ENCODE results near the gene CCT7.
"Not testable (repeated sequence)": the region's sequence is repeated elsewhere in the genome, so short reads cannot be mapped to it uniquely, and the experiment has no call there.

The CCT7 gene

DNA sequence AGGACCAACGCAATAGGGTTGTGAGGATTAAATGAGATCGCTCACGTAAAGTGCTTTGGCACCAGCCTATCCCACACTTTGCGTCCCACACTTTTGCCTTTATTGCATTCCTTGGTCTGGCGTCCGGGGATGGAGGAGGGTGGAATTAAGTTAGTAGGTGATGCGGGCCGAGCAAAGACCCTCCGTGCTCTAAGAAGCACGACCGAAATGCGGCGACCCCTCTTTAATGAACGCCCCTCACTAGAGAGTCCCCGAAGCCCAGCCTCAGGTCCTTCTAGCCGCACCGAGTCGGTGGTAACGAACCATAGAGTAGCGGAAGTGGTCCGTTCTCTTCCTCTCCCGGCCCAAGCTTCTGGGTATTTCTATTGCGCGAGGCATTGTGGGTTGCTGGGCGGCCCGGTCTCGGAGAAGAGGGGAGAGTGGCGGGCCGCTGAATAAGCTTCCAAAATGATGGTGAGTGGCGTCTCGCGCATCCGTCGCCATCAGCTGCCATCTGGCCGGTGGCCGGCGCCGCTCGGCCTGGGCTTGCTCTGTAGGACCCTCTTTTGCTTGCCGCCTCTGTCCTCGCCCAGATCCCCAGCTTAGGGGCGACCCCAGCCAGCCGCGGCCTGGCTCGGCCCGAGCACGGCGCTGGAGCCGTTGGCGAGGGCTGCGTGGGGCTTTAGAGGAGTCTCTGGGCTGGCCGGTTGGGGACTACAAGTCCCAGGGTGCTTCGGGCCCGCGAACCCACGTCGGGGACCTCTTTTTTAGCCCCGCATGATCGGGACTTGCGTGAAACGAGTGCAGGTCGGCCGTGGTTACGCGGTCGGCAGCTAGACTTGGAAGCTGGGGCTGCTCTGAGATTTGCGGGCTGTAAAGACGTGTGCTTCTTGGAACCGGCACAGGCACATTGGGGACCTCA lies at the start of gene CCT7:
Gene CCT7 (plus strand): TSS at position 377 of the 901 bp plus-strand sequence. CDS start 71 bp downstream, at position 448.
- peak; percentile 93 for DNase-seq
- TF ChIP-seq GATA1 (IDR thresholded peaks at IDR 0.05; ENCODE audit: low read depth, low read length) (no peak), POLR2A (IDR thresholded peaks at IDR 0.05; ENCODE audit: low read length) (peak; percentile 91)

DNA sequence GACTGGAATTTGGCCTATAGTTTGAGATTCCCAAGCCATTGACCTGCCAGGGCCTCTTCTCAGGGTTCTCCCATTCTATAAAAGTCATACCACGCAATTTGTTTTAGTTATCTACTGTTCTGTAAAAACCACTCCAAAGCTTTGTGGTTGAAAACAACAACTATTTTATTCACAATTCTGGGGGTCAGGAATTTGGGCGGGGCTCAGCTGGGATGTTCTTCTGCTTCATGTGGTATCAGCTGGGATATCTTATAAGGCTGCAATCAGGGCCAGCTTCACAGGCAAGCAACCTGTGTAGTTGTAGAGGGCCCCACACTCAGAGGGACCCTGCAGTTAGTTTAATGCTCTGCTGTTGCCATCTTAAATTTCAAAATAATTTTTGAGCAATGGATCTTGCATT lies 48.1 kb upstream of the CCT7 start:
- no peak for DNase-seq
- TF ChIP-seq POLR2A (IDR thresholded peaks at IDR 0.05; ENCODE audit: low read length): no peak
- no peak for TF ChIP-seq GATA1 (IDR thresholded peaks at IDR 0.05; ENCODE audit: low read depth, low read length)

DNA sequence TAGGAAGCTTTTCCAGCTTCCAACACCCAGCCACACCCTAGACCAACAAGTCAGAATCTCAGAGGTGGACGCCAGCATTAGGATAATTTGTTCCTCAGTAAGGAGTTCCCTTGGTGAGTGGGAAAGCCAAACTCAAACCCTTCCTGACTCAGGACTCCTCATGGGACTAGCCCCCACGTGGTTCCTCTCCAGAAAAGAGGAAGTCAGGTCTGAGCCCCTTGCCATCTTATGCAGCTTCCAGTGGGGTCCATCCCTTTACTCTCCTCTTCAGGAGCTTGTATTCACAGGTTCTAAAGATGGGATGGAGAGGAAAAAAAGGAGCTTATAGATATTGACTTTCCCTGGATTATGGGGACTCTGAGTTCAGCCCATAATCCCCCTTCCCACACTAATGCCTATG lies 46.6 kb upstream of the CCT7 start:
- TF ChIP-seq GATA1 (IDR thresholded peaks at IDR 0.05; ENCODE audit: low read depth, low read length): no peak
- no peak for TF ChIP-seq POLR2A (IDR thresholded peaks at IDR 0.05; ENCODE audit: low read length)
- no peak for DNase-seq

DNA sequence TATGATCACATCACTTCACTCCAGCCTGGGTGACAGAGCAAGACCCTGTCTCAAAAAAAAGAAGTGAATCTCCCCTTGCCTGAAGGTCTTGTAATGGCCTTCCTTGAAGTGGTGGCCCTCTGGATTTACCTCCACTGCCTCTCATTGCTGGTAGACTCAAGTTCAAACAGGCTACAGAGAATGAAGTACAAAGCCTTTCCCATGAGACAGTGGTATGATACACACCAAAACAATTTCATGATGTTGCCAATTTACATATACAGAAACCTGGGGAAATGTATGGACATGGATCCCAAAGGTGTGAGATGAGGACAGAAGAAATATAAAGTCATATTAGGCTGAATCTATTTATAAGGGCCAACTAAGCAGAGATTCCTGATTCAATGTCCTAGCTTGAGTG lies 36.5 kb upstream of the CCT7 start:
- DNase-seq: no peak

DNA sequence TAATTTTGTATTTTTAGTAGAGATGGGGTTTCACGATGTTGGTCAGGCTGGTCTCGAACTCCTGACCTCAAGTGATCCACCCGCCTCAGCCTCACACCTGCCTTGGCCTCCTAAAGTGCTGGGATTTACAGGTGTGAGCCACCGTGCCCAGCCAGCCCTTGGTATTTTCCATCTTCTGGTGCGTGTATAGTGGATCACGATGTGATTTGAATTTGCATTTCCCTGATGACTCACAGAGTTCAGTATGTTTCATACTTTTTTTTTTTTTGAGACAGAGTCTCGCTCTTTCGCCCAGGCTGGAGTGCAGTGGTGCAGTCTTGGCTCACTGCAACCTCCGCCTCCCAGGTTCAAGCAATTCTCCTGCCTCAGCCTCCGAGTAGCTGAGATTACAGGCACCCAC lies 33.8 kb upstream of the CCT7 start:
- DNase-seq: not testable (repeated sequence)

More for the DNA sequence above, 36.5 kb upstream of the CCT7 start:
- TF ChIP-seq POLR2A (IDR thresholded peaks at IDR 0.05; ENCODE audit: low read length): no peak
- TF ChIP-seq GATA1 (IDR thresholded peaks at IDR 0.05; ENCODE audit: low read depth, low read length): no peak

DNA sequence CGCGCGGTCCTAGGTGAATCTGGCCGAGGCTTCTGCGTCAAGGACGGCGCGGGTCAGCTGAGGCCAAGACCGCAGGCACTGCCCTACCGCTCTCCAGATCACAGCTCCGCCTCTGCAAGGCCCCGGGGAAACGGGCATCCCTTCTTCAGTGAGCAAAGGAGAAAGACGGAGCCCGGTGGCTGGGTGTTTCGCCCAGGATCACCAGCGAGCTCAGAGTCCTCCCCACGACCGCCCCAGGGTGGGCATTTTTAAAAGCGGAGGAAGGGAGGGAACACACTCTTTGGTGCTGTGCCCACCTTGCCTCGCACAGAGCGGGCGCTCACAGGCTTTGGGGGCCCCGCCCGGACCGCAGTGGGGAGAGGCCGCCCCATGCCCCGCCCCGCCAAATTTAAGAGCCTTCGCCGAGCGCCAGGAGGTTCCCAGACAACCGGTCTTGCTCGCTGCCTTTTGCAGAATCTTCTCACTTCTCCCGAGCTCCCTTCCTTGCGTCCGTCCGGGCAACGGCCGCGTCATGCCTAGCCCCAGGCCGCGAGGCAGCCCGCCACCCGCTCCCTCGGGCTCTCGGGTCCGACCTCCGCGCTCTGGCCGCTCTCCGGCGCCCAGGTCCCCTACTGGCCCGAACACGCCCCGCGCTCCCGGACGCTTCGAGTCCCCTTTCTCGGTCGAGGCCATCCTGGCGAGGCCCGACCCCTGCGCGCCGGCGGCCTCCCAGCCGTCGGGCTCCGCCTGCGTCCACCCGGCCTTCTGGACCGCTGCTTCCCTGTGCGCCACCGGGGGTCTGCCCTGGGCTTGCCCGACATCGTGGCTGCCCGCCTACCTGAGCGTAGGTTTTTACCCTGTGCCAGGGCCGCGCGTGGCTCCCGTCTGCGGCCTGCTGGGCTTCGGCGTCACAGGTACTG lies 31.7 kb upstream of the CCT7 start, which contains the start of gene NOTO:
Gene NOTO (plus strand): TSS at position 419 of the 899 bp plus-strand sequence. CDS start 93 bp downstream, at position 512.
- TF ChIP-seq GATA1 (IDR thresholded peaks at IDR 0.05; ENCODE audit: low read depth, low read length): no peak
- TF ChIP-seq POLR2A (IDR thresholded peaks at IDR 0.05; ENCODE audit: low read length): no peak
- DNase-seq: no peak

DNA sequence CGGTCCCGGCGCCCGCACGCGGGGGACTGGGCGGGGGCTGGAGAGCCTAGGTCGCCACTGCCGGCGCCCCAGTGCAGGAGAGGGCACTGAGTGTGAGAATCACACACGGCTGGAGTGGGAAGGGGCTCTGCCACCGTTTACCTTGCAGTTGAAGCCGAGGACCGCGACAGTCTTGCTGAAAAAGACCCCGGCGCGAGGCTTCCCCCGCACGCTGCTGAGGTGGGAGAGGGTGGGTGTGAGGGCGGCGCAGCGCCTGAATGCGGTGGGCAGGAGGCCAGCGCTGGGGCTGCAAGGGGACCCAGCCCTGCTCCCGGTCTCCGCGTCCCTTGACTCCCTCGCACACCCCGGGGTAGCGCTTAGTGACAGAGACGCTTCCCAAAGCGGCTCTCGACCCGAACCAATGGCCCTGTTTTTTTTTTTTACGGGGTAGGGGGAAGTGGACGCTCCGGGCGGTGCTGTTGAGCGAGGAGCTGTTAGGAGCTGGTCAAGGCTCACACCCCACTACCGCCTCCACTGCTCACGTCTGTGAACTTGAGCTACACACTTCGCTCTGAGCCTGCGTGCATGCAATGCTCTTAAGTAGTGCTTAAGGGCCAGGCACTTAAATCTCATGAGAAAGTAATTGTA lies 30.9 kb upstream of the CCT7 start:
- no peak for TF ChIP-seq POLR2A (IDR thresholded peaks at IDR 0.05; ENCODE audit: low read length)
- no peak for TF ChIP-seq GATA1 (IDR thresholded peaks at IDR 0.05; ENCODE audit: low read depth, low read length)
- DNase-seq: no peak

DNA sequence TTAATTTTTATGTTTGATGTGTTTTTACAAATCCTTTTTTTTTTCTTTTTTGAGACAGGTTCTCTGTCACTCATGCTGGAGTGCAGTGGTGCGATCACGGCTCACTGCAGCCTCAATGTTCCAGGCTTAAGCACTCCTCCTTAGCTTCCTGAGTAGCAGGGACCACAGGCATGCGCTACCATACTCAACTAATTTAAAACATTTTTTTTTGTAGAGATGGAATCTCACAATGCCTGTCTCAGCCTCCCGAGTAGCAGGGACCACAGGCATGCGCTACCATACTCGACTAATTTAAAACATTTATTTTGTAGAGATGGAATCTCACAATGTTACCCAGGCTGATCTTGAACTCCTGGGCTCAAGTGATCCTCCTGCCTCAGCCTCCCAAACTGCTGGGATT lies 28.5 kb upstream of the CCT7 start:
- no peak for TF ChIP-seq POLR2A (IDR thresholded peaks at IDR 0.05; ENCODE audit: low read length)
- TF ChIP-seq GATA1 (IDR thresholded peaks at IDR 0.05; ENCODE audit: low read depth, low read length): no peak
- no peak for DNase-seq

DNA sequence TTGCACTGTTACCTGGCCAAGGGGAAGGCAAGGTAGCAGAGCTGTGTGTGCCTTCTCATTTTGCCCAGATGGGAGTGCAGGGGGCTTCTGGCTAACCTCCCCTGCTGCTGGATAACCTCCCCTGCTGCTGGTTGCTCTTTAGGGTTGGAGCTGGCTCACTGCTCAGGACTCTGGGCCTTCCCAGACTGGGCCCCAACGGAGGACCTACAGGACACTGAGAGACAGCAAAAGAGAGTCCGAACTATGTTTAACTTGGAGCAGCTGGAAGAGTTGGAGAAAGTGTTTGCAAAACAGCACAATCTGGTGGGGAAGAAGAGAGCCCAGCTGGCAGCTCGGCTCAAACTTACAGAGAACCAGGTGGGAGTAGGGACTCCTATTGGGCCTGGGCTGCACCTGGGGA lies 25.9 kb upstream of the CCT7 start:
- TF ChIP-seq POLR2A (IDR thresholded peaks at IDR 0.05; ENCODE audit: low read length) (no peak), GATA1 (IDR thresholded peaks at IDR 0.05; ENCODE audit: low read depth, low read length) (no peak)

DNA sequence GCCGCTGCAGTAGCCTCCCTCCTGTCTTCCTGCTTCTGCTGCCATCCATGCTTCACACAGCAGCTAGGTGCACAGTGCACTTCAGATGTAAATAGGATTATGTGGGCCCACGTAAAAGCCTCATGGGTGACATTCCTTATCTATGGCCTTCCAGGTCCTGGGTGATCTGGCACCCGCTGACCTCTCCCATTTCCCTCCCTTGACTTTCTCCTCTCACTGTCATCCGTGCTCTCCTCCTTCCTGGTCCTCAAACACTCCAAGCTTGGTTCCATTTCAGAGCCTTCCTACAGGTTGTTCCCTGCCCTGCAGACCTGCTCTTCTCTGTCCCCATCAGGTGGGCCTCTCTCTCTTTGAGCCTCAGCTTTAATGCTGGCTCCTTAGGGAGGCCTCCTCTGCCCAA lies 24.1 kb upstream of the CCT7 start:
- DNase-seq: no peak
- TF ChIP-seq GATA1 (IDR thresholded peaks at IDR 0.05; ENCODE audit: low read depth, low read length): no peak
- TF ChIP-seq POLR2A (IDR thresholded peaks at IDR 0.05; ENCODE audit: low read length): no peak

More for the DNA sequence above, 25.9 kb upstream of the CCT7 start:
- no peak for DNase-seq

DNA sequence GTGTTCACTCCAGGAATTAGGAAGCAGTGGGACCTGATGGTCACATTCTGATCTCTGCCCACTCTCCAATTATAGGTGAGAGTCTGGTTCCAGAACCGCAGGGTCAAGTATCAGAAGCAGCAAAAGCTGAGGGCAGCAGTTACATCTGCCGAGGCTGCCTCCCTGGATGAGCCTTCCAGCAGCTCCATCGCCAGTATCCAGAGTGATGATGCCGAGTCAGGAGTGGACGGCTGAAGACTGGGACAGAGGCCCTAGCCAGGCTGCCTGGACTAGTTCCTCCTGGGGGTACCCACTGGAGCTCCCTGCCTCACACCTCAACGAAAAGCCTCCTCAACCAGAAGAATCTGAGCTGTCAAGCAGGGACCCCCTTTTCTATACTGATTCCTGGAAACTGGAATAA lies 23.4 kb upstream of the CCT7 start:
- TF ChIP-seq GATA1 (IDR thresholded peaks at IDR 0.05; ENCODE audit: low read depth, low read length): no peak
- no peak for TF ChIP-seq POLR2A (IDR thresholded peaks at IDR 0.05; ENCODE audit: low read length)
- no peak for DNase-seq

DNA sequence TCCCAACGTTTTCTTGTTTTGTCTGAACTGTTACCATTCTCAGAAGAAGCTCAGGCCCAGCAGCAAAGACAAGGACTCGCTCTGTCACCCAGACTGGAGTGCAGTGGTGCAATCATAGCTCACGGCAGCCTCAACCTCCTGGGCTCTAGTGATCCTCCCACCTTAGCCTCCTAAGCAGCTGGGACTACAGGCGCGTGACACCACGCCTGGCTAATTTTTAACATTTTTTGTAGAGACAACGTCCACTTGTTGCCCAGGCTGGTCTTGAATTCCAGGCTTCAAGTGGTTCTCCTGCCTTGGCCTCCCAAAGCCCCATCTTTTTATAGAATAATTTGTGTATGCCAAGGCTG lies 22.0 kb upstream of the CCT7 start:
- DNase-seq: no peak

DNA sequence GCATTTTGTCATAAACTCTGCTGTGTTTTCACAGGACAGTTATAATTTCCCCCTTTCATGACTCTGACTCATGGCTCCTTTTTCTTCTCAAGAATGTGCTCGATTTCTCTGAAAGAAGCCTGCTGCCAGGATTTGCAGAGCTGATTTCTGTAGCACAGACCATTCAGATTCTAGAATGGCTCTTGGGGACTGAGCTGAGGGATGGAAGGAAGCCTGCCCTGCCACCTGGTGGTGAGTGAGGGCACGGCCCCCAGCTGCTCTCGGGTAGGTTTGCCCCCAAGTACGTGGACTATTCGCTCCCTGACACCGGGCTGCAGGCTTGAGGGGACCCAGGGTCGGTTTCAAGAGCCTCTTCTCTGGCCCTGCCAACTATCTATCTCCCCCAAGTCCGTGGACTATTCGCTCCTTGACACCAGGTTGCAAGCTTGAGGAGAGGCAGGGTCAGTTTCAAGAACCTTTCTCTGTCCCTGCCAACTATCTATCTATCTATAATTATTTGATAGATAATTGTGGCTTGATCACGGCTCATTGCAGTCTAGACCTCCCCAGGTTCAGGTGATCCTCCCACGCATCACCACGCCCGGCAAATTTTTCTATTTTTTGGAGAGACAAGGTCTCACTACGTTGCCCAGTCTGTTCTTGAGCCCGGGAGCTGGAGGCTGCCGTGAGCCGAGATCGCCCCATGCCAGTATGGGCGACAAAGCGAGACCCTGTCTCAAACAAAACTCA lies 21.5 kb upstream of the CCT7 start:
- TF ChIP-seq GATA1 (IDR thresholded peaks at IDR 0.05; ENCODE audit: low read depth, low read length) (no peak), POLR2A (IDR thresholded peaks at IDR 0.05; ENCODE audit: low read length) (no peak)
- DNase-seq: peak; percentile 71 to 81

More for the DNA sequence above, 22.0 kb upstream of the CCT7 start:
- TF ChIP-seq POLR2A (IDR thresholded peaks at IDR 0.05; ENCODE audit: low read length): no peak
- no peak for TF ChIP-seq GATA1 (IDR thresholded peaks at IDR 0.05; ENCODE audit: low read depth, low read length)

Data from erythroblast (primary cell).